ENCODE measurements around the gene KCP.

DNA sequence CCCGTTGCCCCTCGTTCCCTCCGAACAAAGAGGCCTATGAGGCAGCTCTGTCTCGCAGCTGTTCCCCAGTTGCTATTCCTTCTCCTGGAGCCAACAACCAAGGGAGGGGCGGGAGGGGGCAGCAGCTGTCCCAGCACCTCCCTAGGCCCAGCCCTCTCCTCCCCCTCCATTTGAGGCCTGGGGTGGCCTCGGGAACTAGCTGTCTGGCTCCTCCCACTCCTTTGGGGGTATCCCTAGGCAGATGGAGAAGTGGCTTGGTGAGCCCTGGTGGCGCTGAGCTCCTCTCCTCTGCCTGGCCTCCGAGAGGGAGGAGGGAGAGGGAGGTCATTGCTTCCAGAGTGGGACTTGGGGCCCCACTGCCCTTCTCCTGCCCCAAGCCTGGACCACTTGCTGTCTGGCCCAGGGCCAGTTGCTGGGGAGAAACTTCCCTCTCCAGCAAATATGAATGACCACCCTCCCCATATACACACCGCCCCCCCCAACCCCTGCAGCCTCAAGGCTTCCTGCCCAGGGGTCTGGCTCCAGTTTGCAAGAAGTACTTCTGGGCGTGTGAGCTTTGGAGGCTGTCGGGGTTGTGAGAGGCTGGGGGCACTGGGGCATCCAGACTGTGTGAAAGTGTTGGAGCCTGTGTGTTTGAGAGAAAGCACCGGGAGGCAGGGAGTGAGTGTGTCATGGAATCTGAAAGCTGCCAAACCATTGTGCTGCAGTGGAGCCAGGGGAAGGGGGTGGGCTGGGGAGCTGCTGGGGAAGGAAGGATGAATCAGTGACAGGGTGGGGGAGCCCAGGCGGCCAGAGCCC, 77.2 kb downstream of the KCP start:
- TF ChIP-seq GATA2 (IDR thresholded peaks at IDR 0.05; ENCODE audit: low read depth, low read length) (no peak), GATA3 (IDR thresholded peaks at IDR 0.05; ENCODE audit: low read depth, low read length) (no peak)
